CD4-positive, alpha-beta memory T cell (primary cell): ENCODE measurements around the gene MYO5B. TPM values are rescaled to one million over a fixed set of nuclear protein-coding genes. Genes with fewer than 3 reads are reported as not detected.
A peak's percentile ranks its signal among the peaks of the same experiment; 100 is the strongest.

Source experiments
- CTCF ChIA-PET: fragments of 350-600 bp; sonication (Branson Sonifier 250); formaldehyde crosslinking; loops from one replicate; lab custom pipeline; 2021; ENCODE audit warnings: inconsistent platforms; ENCODE audit not compliant: partially characterized antibody; lab: Charles Lee
- POLR2A ChIA-PET: fragments of 350-600 bp; sonication (Branson Sonifier 250); formaldehyde crosslinking; loops from one replicate; lab custom pipeline; 2021; ENCODE audit not compliant: partially characterized antibody; lab: Charles Lee
- DNase-seq, 5 donors: peaks; one replicate each; pipeline versions ENCODE4 v3.0.0 to v3.0.0-alpha.2; 2020 to 2022; ENCODE audit warnings: mixed read lengths in 1 of 5
- H3K27ac ChIP-seq: one replicate; pipeline ENCODE4 v1.7.0; 2013; ENCODE audit warnings: low read depth, low read length
- H3K27me3 ChIP-seq: 2 replicates; pipeline ENCODE4 v1.7.0; 2013; ENCODE audit warnings: mild to moderate bottlenecking, low read length, moderate library complexity; ENCODE audit not compliant: insufficient read depth
- H3K36me3 ChIP-seq: 2 replicates; pipeline ENCODE4 v1.7.0; 2013; ENCODE audit warnings: mild to moderate bottlenecking, low read length, moderate library complexity; ENCODE audit not compliant: insufficient read depth
- H3K4me1 ChIP-seq: 2 replicates; pipeline ENCODE4 v1.7.0; 2013; ENCODE audit warnings: mild to moderate bottlenecking, low read length, moderate library complexity; ENCODE audit not compliant: insufficient read depth
- H3K4me3 ChIP-seq, 2 donors: one replicate each; pipeline ENCODE4 v1.7.0; 2013; ENCODE audit warnings: low read length in 2 of 2, mild to moderate bottlenecking in 1 of 2
- H3K9me3 ChIP-seq, 2 donors: one replicate each; pipeline ENCODE4 v1.7.0; 2013; ENCODE audit warnings: low read length in 2 of 2, control low read depth in 1 of 2; ENCODE audit not compliant: control insufficient read depth in 1 of 2
- H3K27ac Mint-ChIP-seq, 7 donors: one replicate each; pipeline ENCODE4 v1.8.0; 2020 to 2021; ENCODE audit warnings: mixed read lengths in 7 of 7, mild to moderate bottlenecking in 6 of 7, inconsistent platforms in 3 of 7, moderate library complexity in 3 of 7
- H3K27me3 Mint-ChIP-seq, 2 donors: one replicate each; pipeline ENCODE4 v1.8.0; 2020 to 2021; ENCODE audit warnings: mixed read lengths in 2 of 2
- H3K36me3 Mint-ChIP-seq, 2 donors: one replicate each; pipeline ENCODE4 v1.8.0; 2020 to 2021; ENCODE audit warnings: mixed read lengths in 2 of 2, inconsistent platforms in 1 of 2, mild to moderate bottlenecking in 1 of 2
- H3K4me1 Mint-ChIP-seq, 4 donors: one replicate each; pipeline ENCODE4 v1.8.0; 2020 to 2021; ENCODE audit warnings: mixed read lengths in 4 of 4, mild to moderate bottlenecking in 1 of 4
- H3K4me3 Mint-ChIP-seq, 8 donors: one replicate each; pipeline ENCODE4 v1.8.0; 2020 to 2021; ENCODE audit warnings: mixed read lengths in 8 of 8, mild to moderate bottlenecking in 7 of 8, moderate library complexity in 6 of 8, inconsistent platforms in 3 of 8
- H3K9me3 Mint-ChIP-seq, 8 donors: one replicate each; pipeline ENCODE4 v1.8.0; 2020 to 2021; ENCODE audit warnings: mixed read lengths in 8 of 8, mild to moderate bottlenecking in 5 of 8, inconsistent platforms in 3 of 8, moderate library complexity in 1 of 8
- intact Hi-C: fragments of 100-400 bp; cut with micrococcal nuclease; formaldehyde crosslinking; loops from one replicate; pipeline ENCODE4 v1.15.1; 2023
- polyA plus RNA-seq, 2 donors: library from polyadenylated mRNA; unstranded; fragments of 300-500 nt; fragmentation: Illumina TruSeq; gene quantifications; one replicate each; pipeline ENCODE4 v1.2.3, GENCODE V29; 2021
- total RNA-seq, 2 experiments: library from RNA; stranded (reverse); gene quantifications; one replicate each; pipeline ENCODE4 v1.2.3, GENCODE V29; 2021

The MYO5B gene
- total and polyA plus RNA-seq, 4 experiments from 2014 or later, result 0.02 TPM; not detected in 3

DNA sequence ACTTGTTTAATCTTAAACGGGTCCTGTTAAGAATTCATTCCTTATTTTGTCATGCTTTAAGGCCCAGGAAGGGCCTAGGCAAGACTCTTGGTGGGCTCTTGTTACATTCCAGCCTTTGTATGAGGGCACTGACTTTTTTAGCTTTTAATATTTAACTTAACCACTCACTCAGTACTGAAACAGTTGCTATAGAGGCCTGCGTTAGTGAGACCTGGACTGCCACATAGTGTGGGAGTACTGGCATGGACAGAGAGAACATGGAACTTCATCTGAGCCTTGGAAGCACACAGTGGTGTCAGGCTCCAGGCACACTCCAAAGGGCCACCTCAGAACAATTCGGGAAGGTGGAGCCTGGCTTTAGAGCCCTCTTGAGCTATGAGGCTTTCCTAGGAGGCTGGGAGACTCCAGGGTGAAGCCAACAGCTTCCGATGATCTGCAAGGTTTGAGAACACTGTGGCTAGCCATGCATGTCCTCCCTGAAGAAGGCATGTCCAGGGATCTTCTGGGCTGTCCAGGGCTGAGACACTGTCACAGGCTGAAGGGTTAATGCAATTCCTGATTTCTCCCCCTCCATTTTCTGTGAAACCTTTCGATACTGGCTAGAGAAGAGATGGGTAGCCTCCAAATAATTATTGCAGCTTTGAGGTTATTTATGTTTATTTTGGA is 226.2 kb downstream of the MYO5B start:
- intact Hi-C loops, result no loop called here
- no peaks in the 10 kb centered on the region for H3K4me1 ChIP-seq
- DNase-seq, result no peak
- H3K4me3 ChIP-seq, result no peak overlapping the region
- ChIA-PET CTCF (no interaction called here), POLR2A (no interaction called here)
- H3K36me3 ChIP-seq, result no peaks in the 10 kb centered on the region
- Mint-ChIP-seq H3K9me3 (peaks cover 0 to 1% (median 0%) of the 10 kb centered on the region in 8 donors), H3K27me3 (peaks cover 0 to 2% of the 10 kb centered on the region in 2 donors), H3K36me3 (no peaks in the 10 kb centered on the region), H3K4me3 (no peak overlapping the region), H3K4me1 (no peaks in the 10 kb centered on the region), H3K27ac (no peak overlapping the region)
- no peaks in the 10 kb centered on the region for H3K27me3 ChIP-seq
- no peaks in the 10 kb centered on the region for H3K9me3 ChIP-seq
- H3K27ac ChIP-seq, result no peak overlapping the region

DNA sequence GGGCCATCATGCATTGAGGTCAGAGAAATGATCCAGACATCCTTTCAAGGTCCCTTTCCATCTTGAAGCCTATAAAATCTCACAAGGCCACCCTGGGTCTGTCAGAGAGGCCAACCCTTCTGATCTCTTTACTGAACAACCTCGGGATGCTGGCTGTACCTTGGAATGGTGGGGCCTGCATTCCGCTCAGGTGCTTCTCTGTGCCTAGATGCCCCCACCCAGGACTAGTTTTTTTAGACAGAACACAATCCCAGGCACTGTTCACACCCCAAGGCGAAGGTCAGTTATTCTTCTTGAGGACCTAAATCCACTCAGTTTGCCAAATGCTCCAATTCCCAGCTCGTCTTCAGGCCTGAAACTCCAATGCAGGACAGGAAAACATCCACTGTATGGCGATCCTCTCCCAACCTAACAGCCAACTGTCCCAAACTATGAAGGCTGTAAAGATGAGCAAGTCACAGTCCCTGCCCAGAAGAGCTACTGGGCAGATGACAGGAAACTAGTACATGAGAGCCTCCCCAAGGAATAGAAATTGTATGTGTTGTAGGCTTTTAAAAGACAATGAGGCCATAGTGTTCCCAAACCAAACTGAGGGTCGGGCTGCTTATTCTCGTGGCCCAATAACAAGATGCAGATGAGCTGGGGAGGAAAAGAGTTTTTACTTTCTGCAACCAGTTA is 227.2 kb downstream of the MYO5B start:
- Mint-ChIP-seq H3K27ac (no peak overlapping the region), H3K9me3 (peaks cover 0 to 1% (median 0%) of the 10 kb centered on the region in 8 donors), H3K27me3 (peaks cover 0 to 5% of the 10 kb centered on the region in 2 donors), H3K4me1 (no peaks in the 10 kb centered on the region), H3K4me3 (no peak overlapping the region), H3K36me3 (no peaks in the 10 kb centered on the region)
- no peak overlapping the region for H3K27ac ChIP-seq
- H3K27me3 ChIP-seq, result no peaks in the 10 kb centered on the region
- no peak for DNase-seq
- H3K4me1 ChIP-seq, result no peaks in the 10 kb centered on the region
- no peaks in the 10 kb centered on the region for H3K9me3 ChIP-seq
- no peaks in the 10 kb centered on the region for H3K36me3 ChIP-seq
- intact Hi-C loops, result no loop called here
- H3K4me3 ChIP-seq, result no peak overlapping the region
- ChIA-PET POLR2A (no interaction called here), CTCF (no interaction called here)

DNA sequence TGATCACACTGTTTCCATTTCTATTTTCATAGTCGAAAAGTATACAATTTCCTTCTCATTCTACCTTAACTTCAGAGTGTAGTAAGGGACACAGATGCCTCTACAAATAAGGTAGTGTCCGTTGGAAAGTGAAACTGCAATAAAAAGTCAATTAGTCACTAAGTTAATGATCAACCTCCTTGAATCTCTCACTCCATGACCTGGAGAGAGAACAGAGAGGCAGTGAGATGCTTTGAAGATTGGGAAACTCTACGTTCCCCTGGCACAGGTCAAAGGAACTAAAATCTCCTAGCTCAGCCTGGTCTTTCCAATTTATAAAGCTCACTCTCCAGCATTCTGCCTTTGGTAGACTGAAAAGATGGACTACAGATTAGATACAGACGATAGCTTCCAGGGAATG is 227.8 kb downstream of the MYO5B start:
- CTCF ChIA-PET, result no interaction called here

DNA sequence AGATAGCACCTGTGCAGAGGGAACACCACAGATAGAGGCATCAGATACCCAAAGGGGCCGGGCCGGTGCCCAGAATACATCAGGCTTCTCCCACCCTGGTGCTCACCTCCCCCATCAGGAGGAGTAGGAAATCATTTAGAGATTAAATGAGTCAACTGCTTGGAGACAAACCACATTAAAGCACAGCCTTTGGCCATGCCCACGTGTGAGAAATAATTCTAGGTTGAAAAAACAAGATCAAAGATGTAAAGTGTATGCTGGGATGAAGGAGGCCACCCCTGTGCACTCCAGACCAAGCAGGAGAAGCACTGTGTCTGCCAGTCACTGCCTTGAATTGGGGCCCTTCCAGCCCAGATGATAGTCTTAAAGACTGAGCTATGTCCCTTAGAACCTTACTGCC is 228.9 kb downstream of the MYO5B start:
- Histone ChIP-seq H3K27me3 (no peaks in the 10 kb centered on the region), H3K27ac (no peak overlapping the region), H3K4me3 (no peak overlapping the region), H3K36me3 (no peaks in the 10 kb centered on the region), H3K4me1 (peaks cover 1% of the 10 kb centered on the region), H3K9me3 (no peaks in the 10 kb centered on the region)
- H3K27me3 Mint-ChIP-seq, result peaks cover 0 to 13% of the 10 kb centered on the region in 2 donors
- H3K36me3 Mint-ChIP-seq, result no peaks in the 10 kb centered on the region
- H3K4me1 Mint-ChIP-seq, result peaks cover 0 to 4% (median 2%) of the 10 kb centered on the region in 4 donors
- DNase-seq, result no peak
- ChIA-PET CTCF (no interaction called here), POLR2A (no interaction called here)
- intact Hi-C loops, result no loop called here
- H3K27ac Mint-ChIP-seq, result peak overlapping the region in 1 of 7 donors; percentile 49
- peaks cover 0 to 1% (median 0%) of the 10 kb centered on the region in 8 donors for H3K9me3 Mint-ChIP-seq
- no peak overlapping the region for H3K4me3 Mint-ChIP-seq

More for the DNA sequence above, 227.8 kb downstream of the MYO5B start:
- Histone ChIP-seq H3K9me3 (no peaks in the 10 kb centered on the region), H3K27me3 (no peaks in the 10 kb centered on the region), H3K36me3 (no peaks in the 10 kb centered on the region), H3K4me3 (no peak overlapping the region), H3K4me1 (no peaks in the 10 kb centered on the region), H3K27ac (no peak overlapping the region)
- peaks cover 0 to 6% of the 10 kb centered on the region in 2 donors for H3K27me3 Mint-ChIP-seq
- POLR2A ChIA-PET, result no interaction called here
- H3K4me1 Mint-ChIP-seq, result no peaks in the 10 kb centered on the region
- no peak overlapping the region for H3K4me3 Mint-ChIP-seq
- H3K36me3 Mint-ChIP-seq, result no peaks in the 10 kb centered on the region
- no peak for DNase-seq
- H3K9me3 Mint-ChIP-seq, result peaks cover 0 to 1% (median 0%) of the 10 kb centered on the region in 8 donors
- H3K27ac Mint-ChIP-seq, result no peak overlapping the region
- intact Hi-C loops, result no loop called here

DNA sequence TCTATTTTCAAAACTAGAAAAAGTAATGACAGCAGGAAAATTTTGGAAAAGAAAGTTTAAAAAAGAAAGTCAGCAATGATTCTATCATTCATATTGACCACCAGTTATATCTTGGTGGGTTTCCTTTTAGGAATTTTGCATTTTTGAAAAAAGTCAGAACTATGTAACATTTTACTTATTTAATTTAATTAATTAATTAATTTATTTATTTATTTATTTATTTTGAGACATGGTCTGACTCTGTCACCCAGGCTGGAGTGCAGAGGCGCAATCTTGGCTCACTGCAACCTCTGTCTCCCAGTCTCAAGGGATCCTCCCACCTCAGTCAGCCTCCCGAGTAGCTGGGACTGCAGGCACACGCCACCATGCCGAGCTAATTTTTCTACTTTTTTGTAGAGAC is 231.7 kb downstream of the MYO5B start:
- Mint-ChIP-seq H3K4me1 (peaks cover 7 to 14% (median 8%) of the 10 kb centered on the region in 4 donors), H3K4me3 (no peak overlapping the region), H3K27me3 (peaks cover 3 to 17% of the 10 kb centered on the region in 2 donors), H3K9me3 (peaks cover 0 to 1% (median 0%) of the 10 kb centered on the region in 8 donors), H3K27ac (no peak overlapping the region), H3K36me3 (no peaks in the 10 kb centered on the region)
- Histone ChIP-seq H3K4me3 (no peak overlapping the region), H3K4me1 (peaks cover 21% of the 10 kb centered on the region), H3K27me3 (no peaks in the 10 kb centered on the region), H3K36me3 (no peaks in the 10 kb centered on the region), H3K27ac (no peak overlapping the region), H3K9me3 (no peaks in the 10 kb centered on the region)
- intact Hi-C loops, result no loop called here
- DNase-seq, result no peak
- POLR2A ChIA-PET, result no interaction called here
- CTCF ChIA-PET, result no interaction called here

DNA sequence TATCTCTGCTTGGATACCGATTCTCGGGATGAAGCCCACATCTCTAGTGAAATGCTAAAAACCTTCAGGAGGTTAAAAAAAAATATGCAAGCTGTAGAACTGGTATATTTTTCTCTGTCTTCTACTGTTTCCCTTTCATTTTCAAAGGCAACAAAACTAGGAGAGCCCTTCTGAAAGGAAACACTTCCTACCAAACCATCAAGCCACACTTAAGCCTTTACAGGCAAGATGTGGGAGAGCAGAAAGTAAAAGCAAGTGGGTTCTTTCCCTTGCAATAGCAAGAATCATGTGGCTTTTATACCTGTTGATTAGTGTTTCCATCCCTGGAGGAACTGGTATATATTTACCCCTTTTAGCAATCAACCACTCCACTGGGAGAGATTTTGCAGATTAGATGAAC is 233.7 kb downstream of the MYO5B start:
- intact Hi-C loops, result no loop called here
- peaks cover 3 to 19% of the 10 kb centered on the region in 2 donors for H3K27me3 Mint-ChIP-seq
- CTCF ChIA-PET, result no interaction called here

DNA sequence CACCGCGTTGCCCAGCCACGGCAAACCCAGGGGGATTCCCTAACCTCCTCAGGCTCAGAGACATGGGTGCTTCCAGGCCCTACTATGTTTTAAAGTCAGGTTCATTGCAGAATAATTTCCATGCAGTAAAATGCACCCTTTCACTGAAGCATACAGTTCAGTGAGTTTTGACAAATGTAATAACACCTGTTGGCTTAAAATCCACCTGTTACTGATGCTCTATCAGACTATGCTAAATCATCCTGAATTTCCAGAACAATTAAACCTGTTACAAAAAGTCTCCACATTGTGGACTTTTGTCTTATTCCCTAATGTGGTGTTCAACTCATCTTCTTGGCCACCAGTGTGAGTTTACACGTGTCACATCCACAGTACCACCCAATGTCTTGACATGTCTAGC is 234.6 kb downstream of the MYO5B start:
- no peak overlapping the region for H3K4me3 ChIP-seq
- Mint-ChIP-seq H3K9me3 (peaks cover 0 to 1% (median 0%) of the 10 kb centered on the region in 8 donors), H3K36me3 (no peaks in the 10 kb centered on the region), H3K27ac (no peak overlapping the region), H3K4me3 (no peak overlapping the region), H3K27me3 (peaks cover 5 to 23% of the 10 kb centered on the region in 2 donors), H3K4me1 (peaks cover 7 to 14% (median 9%) of the 10 kb centered on the region in 4 donors)
- no peak overlapping the region for H3K27ac ChIP-seq
- ChIA-PET POLR2A (no interaction called here), CTCF (no interaction called here)
- no peaks in the 10 kb centered on the region for H3K9me3 ChIP-seq
- peaks cover 21% of the 10 kb centered on the region for H3K4me1 ChIP-seq
- no peak for DNase-seq
- no peaks in the 10 kb centered on the region for H3K27me3 ChIP-seq
- no peaks in the 10 kb centered on the region for H3K36me3 ChIP-seq
- intact Hi-C loops, result no loop called here

More for the DNA sequence above, 233.7 kb downstream of the MYO5B start:
- H3K36me3 Mint-ChIP-seq, result no peaks in the 10 kb centered on the region
- Histone ChIP-seq H3K4me3 (no peak overlapping the region), H3K27ac (no peak overlapping the region), H3K4me1 (peaks cover 21% of the 10 kb centered on the region), H3K36me3 (no peaks in the 10 kb centered on the region), H3K9me3 (no peaks in the 10 kb centered on the region), H3K27me3 (no peaks in the 10 kb centered on the region)
- no peak for DNase-seq
- peaks cover 0 to 1% (median 0%) of the 10 kb centered on the region in 8 donors for H3K9me3 Mint-ChIP-seq
- peak overlapping the region in 1 of 8 donors; percentile 11 for H3K4me3 Mint-ChIP-seq
- POLR2A ChIA-PET, result no interaction called here
- H3K4me1 Mint-ChIP-seq, result peaks cover 7 to 14% (median 9%) of the 10 kb centered on the region in 4 donors
- H3K27ac Mint-ChIP-seq, result no peak overlapping the region
